OCI-LY3 (cell line): Measurements from ENCODE around the gene IPCEF1.
A peak's percentile ranks its signal among the peaks of the same experiment; 100 is the strongest.

Source experiments
- H2AFZ ChIP-seq: fragments of 200-600, 300-600 bp; shearing (Covaris generic); 2 replicates; pipeline ENCODE4 v1.6.0; 2014; ENCODE audit warnings: antibody characterized with exemption, low read depth, low read length
- H3K27ac ChIP-seq: fragments of 200-600, 300-600 bp; sonication (generic); 2 replicates; pipeline ENCODE4 v1.5.1; 2014; ENCODE audit warnings: mild to moderate bottlenecking, low read length, moderate library complexity, mixed read lengths
- H3K27me3 ChIP-seq: fragments of 200-600, 300-600 bp; sonication (generic); 2 replicates; pipeline ENCODE4 v1.6.1; 2014; ENCODE audit warnings: low read depth, low read length, mixed read lengths
- H3K36me3 ChIP-seq: fragments of 200-600, 300-600 bp; sonication (generic); replicated peaks from 2 replicates; pipeline ENCODE3; 2014; ENCODE audit warnings: low read depth, low read length, mixed read lengths
- H3K4me1 ChIP-seq: fragments of 300-600, 200-600 bp; sonication (generic); 2 replicates; pipeline ENCODE4 v1.6.1; 2014; ENCODE audit warnings: low read length, mixed read lengths
- H3K4me2 ChIP-seq: fragments of 200-600, 300-600 bp; sonication (generic); 2 replicates; pipeline ENCODE4 v1.6.1; 2014; ENCODE audit warnings: low read length, mixed read lengths
- H3K4me3 ChIP-seq: fragments of 300-600, 200-600 bp; sonication (generic); 2 replicates; pipeline ENCODE4 v1.5.1; 2014; ENCODE audit warnings: antibody characterized with exemption, mild to moderate bottlenecking, low read length, moderate library complexity
- H3K79me2 ChIP-seq: fragments of 300-600, 200-600 bp; shearing (Covaris generic); 2 replicates; pipeline ENCODE4 v1.6.1; 2014; ENCODE audit warnings: mild to moderate bottlenecking, low read length, mixed read lengths
- H3K9ac ChIP-seq: fragments of 300-600, 200-600 bp; shearing (Covaris generic); 2 replicates; pipeline ENCODE4 v1.6.0; 2014; ENCODE audit warnings: mild to moderate bottlenecking, low read length, moderate library complexity
- H3K9me3 ChIP-seq: fragments of 200-600, 300-600 bp; shearing (Covaris generic); 2 replicates; pipeline ENCODE4 v1.6.1; 2014; ENCODE audit warnings: low read length, mixed read lengths; ENCODE audit not compliant: insufficient read depth
- H4K20me1 ChIP-seq: fragments of 200-600, 300-600 bp; sonication (generic); 2 replicates; pipeline ENCODE4 v1.6.1; 2016; ENCODE audit warnings: low read length, mixed read lengths; ENCODE audit not compliant: insufficient read depth
- CTCF ChIP-seq: fragments of 200-600, 300-600 bp; sonication (generic); IDR thresholded peaks from 2 replicates; pipeline ENCODE4 v1.5.1; 2014; ENCODE audit warnings: antibody characterized with exemption, low read length, low read depth
- EZH2phosphoT487 ChIP-seq: fragments of 200-600 bp; shearing (Covaris generic); IDR thresholded peaks from 2 replicates; pipeline ENCODE4 v1.6.1; 2018; ENCODE audit warnings: antibody characterized with exemption, mixed run types, low read depth

The IPCEF1 gene

GRCh38 chr6:154233383-154233782 is 123.2 kb downstream of the IPCEF1 start:
- Histone ChIP-seq H3K9ac (no peak overlapping the region), H3K4me3 (no peak overlapping the region), H3K4me1 (peaks cover 25% of the 10 kb centered on the region), H3K79me2 (no peaks in the 10 kb centered on the region), H3K36me3 (no peaks in the 10 kb centered on the region), H2AFZ (no peak overlapping the region), H3K27ac (no peak overlapping the region), H3K4me2 (no peak overlapping the region), H4K20me1 (no peaks in the 10 kb centered on the region), H3K9me3 (no peaks in the 10 kb centered on the region), H3K27me3 (peaks cover 16% of the 10 kb centered on the region)
- TF ChIP-seq CTCF (no peak), EZH2phosphoT487 (no peak)

- Histone ChIP-seq H3K36me3 (no peaks in the 10 kb centered on the region), H3K79me2 (no peaks in the 10 kb centered on the region), H3K4me2 (no peak overlapping the region), H3K27ac (no peak overlapping the region), H3K9me3 (no peaks in the 10 kb centered on the region), H3K9ac (no peak overlapping the region), H3K27me3 (peaks cover 16% of the 10 kb centered on the region), H4K20me1 (no peaks in the 10 kb centered on the region), H3K4me3 (no peak overlapping the region), H3K4me1 (peaks cover 25% of the 10 kb centered on the region), H2AFZ (no peak overlapping the region)
- no peak for TF ChIP-seq EZH2phosphoT487
- TF ChIP-seq CTCF = no peak
These were observed 124.3 kb downstream of the IPCEF1 start for GRCh38 chr6:154232013-154232910.

- Histone ChIP-seq H3K9ac (no peak overlapping the region), H4K20me1 (no peaks in the 10 kb centered on the region), H3K27ac (no peak overlapping the region), H2AFZ (no peak overlapping the region), H3K9me3 (no peaks in the 10 kb centered on the region), H3K4me2 (no peak overlapping the region; the same call in 1 of the 2 replicates), H3K36me3 (no peaks in the 10 kb centered on the region), H3K27me3 (peaks cover 15% of the 10 kb centered on the region), H3K4me1 (peaks cover 25% of the 10 kb centered on the region), H3K79me2 (no peaks in the 10 kb centered on the region), H3K4me3 (no peak overlapping the region)
- no peak for TF ChIP-seq CTCF
- TF ChIP-seq EZH2phosphoT487 = no peak
These were observed 125.5 kb downstream of the IPCEF1 start for GRCh38 chr6:154230910-154231595.

GRCh38 chr6:154230393-154230792 is 126.2 kb downstream of the IPCEF1 start:
- no peak overlapping the region for H3K9ac ChIP-seq
- H2AFZ ChIP-seq = no peak overlapping the region
- no peaks in the 10 kb centered on the region for H3K36me3 ChIP-seq
- TF ChIP-seq CTCF (no peak), EZH2phosphoT487 (no peak)
- no peak overlapping the region for H3K27ac ChIP-seq
- H3K4me1 ChIP-seq = peaks cover 27% of the 10 kb centered on the region
- no peaks in the 10 kb centered on the region for H4K20me1 ChIP-seq
- H3K4me3 ChIP-seq = no peak overlapping the region
- no peaks in the 10 kb centered on the region for H3K79me2 ChIP-seq
- no peaks in the 10 kb centered on the region for H3K9me3 ChIP-seq
- H3K4me2 ChIP-seq = peak overlapping the region; percentile 38
- peaks cover 8% of the 10 kb centered on the region for H3K27me3 ChIP-seq
